Measurements from ENCODE around the gene GPR62. TPM values are rescaled to one million over a fixed set of nuclear protein-coding genes. Genes with fewer than 3 reads are reported as not detected.
"Not testable (repeated sequence)": the region's sequence is repeated elsewhere in the genome, so short reads cannot be mapped to it uniquely, and the experiment has no call there.

GPR62 gene
- total RNA-seq, 1 experiment from 2014 or later: not detected

- DNase-seq (ENCODE audit: low read depth): peak; percentile 80
Observed at GRCh38 chr3:51982352-51982837, 27.2 kb downstream of the GPR62 start.

DNA sequence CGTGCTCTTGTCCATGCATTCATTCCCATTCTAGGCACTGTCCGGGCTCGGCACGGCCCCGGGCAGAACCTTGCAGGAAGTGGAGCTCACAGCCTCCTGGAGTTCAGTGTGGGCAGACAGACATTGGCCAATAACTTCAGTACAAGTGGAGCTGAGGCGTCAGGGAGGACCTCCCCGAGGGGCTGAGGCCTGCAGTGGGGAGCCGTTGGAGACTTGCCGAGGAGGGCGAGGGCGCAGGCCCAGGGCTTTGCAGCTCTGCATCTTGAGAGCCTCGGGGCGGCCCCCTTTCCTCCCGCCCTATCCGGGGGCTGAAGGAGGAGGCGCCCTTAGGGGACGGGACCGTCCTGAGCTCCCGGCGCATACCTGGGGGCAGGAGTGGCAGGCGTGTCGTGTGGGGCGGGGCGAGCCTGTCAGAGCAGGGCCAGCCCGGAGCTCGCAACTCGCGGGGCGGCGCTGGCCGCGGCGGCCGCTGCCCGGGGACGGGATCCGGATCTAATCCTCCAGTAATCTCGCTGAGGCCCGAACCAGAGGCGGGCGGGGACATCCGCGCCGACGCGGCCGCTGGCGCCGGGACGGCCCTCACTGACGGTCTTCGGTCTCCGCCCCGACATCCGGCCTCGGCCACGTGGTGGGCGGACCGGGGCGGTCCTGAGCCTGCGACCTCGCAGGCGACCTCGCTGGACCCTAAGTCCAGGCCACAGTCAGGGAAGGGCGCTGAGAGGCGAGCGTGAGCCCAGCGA, 27.8 kb downstream of the GPR62 start, which contains the start of gene ACY1:
TSS of gene ACY1 (plus strand) at position 698 of the 740 bp plus-strand sequence. CDS start 530 bp downstream, outside the sequence.
- peak; percentile 93 for DNase-seq (ENCODE audit: low read depth)
- in situ Hi-C loops (cut with HindIII; ENCODE audit: low pct_unique_long_range_greater_than_20kb, low sequenced_read_pairs): no loop called here

More at GRCh38 chr3:51982352-51982837, 27.2 kb downstream of the GPR62 start:
- in situ Hi-C loops (cut with HindIII; ENCODE audit: low pct_unique_long_range_greater_than_20kb, low sequenced_read_pairs): no loop called here

- in situ Hi-C loops (cut with HindIII; ENCODE audit: low pct_unique_long_range_greater_than_20kb, low sequenced_read_pairs): no loop called here
- no peak for DNase-seq (ENCODE audit: low read depth)
Observed at GRCh38 chr3:51983578-51984268, 28.5 kb downstream of the GPR62 start.

- no peak for DNase-seq (ENCODE audit: low read depth)
- in situ Hi-C loops (cut with HindIII; ENCODE audit: low pct_unique_long_range_greater_than_20kb, low sequenced_read_pairs): no loop called here
Observed at GRCh38 chr3:51984269-51984647, 29.1 kb downstream of the GPR62 start.

GRCh38 chr3:51985063-51985462, 29.9 kb downstream of the GPR62 start:
- DNase-seq (ENCODE audit: low read depth): no peak
- in situ Hi-C loops (cut with HindIII; ENCODE audit: low pct_unique_long_range_greater_than_20kb, low sequenced_read_pairs): no loop called here

- DNase-seq (ENCODE audit: low read depth): no peak
- in situ Hi-C loops (cut with HindIII; ENCODE audit: low pct_unique_long_range_greater_than_20kb, low sequenced_read_pairs): no loop called here
Observed at GRCh38 chr3:51986010-51986947, 31.1 kb downstream of the GPR62 start.

DNA sequence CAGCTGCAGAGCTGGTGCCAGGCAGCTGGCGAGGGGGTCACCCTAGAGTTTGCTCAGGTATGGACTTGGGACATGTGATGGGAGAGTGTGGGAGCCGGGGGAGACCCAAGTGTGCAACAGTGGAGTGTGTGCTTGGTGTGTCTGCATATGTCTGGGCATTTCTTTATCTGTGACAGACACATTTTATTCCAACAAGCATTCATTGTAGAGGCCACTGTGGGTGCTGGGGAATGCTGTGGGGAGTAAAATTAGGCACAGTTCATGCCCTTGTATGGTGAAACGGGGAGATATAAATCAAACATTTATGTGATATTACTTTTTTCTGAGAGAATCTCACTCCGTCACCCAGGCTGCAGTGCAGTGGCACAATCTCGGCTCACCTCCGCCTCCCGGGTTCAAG, 32.4 kb downstream of the GPR62 start:
- DNase-seq (ENCODE audit: low read depth): no peak
- in situ Hi-C loops (cut with HindIII; ENCODE audit: low pct_unique_long_range_greater_than_20kb, low sequenced_read_pairs): no loop called here

GRCh38 chr3:51988286-51989146, 33.3 kb downstream of the GPR62 start:
- DNase-seq (ENCODE audit: low read depth): no peak
- in situ Hi-C loops (cut with HindIII; ENCODE audit: low pct_unique_long_range_greater_than_20kb, low sequenced_read_pairs): no loop called here

GRCh38 chr3:51990501-51990971, 35.4 kb downstream of the GPR62 start:
- DNase-seq (ENCODE audit: low read depth): not testable (repeated sequence)

GRCh38 chr3:51992017-51992682, 37.0 kb downstream of the GPR62 start:
- in situ Hi-C loops (cut with HindIII; ENCODE audit: low pct_unique_long_range_greater_than_20kb, low sequenced_read_pairs): no loop called here
- no peak for DNase-seq (ENCODE audit: low read depth)

More at GRCh38 chr3:51990501-51990971, 35.4 kb downstream of the GPR62 start:
- in situ Hi-C loops (cut with HindIII; ENCODE audit: low pct_unique_long_range_greater_than_20kb, low sequenced_read_pairs): not testable (repeated sequence)

- DNase-seq (ENCODE audit: low read depth); in situ Hi-C loops (cut with HindIII; ENCODE audit: low pct_unique_long_range_greater_than_20kb, low sequenced_read_pairs): not testable (repeated sequence)
Observed at GRCh38 chr3:51993657-51994056, 38.5 kb downstream of the GPR62 start.

DNA sequence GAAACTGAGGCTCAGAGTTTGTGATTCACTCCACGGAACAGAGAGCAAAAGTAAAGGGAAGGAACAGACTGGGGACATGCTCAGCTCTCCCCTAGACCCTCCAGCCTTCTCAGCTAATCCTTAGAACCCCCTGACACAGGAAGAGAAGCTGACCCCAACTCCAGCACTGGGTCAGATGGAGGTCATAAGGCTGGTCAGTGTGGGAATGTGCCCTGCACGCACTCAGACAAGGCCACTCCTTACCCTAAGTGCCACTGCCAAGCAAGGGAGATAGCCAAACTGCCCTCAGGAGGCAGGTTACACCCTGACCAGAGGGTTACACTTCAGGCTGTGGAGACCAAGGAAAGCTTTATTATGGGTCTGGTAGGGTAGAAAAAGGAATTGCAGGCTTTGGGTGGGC, 39.3 kb downstream of the GPR62 start:
- no peak for DNase-seq (ENCODE audit: low read depth)
- in situ Hi-C loops (cut with HindIII; ENCODE audit: low pct_unique_long_range_greater_than_20kb, low sequenced_read_pairs): no loop called here

GRCh38 chr3:51995346-51996163, 40.4 kb downstream of the GPR62 start, which contains the start of gene RPL29:
Gene RPL29 (minus strand): TSS chr3:51995895. CDS start chr3:51995461, 434 bp downstream.
- in situ Hi-C loops (cut with HindIII; ENCODE audit: low pct_unique_long_range_greater_than_20kb, low sequenced_read_pairs): no loop called here
- peak; percentile 85 for DNase-seq (ENCODE audit: low read depth)

- in situ Hi-C loops (cut with HindIII; ENCODE audit: low pct_unique_long_range_greater_than_20kb, low sequenced_read_pairs): no loop called here
Observed at GRCh38 chr3:51997172-51997571, 42.0 kb downstream of the GPR62 start.

DNA sequence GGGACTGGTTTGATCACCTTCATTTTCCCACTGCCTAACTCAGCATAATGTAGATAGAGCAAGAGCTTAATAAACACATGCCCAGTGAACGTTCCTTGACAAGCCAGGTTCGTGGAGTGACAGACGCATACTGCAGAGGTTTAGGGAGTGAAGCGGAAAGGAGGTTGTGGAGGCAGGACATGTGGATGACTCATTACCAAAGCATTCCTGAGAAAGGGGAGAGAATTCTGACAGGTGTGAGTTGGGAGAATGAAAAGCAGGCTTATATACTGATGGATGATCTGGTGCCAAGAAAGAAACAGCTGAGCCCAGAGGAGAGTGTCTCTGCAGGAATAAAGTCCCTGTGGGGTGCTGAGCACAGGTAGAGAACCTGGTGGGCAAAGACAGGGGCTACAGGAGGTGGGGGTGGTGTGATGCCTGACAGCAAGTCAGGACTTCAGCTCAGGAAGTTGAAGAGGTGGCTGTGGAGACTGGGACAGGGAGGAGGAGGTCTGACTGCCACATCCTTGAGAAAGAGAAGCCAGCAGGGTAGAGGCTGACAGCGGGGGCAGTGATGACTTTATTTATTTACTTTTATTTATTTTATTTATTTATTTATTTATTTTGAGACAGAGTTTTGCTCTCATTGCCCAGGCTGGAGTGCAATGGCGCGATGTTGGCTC, 42.9 kb downstream of the GPR62 start:
- in situ Hi-C loops (cut with HindIII; ENCODE audit: low pct_unique_long_range_greater_than_20kb, low sequenced_read_pairs): no loop called here
- peak; percentile 46 for DNase-seq (ENCODE audit: low read depth)

More at GRCh38 chr3:51997172-51997571, 42.0 kb downstream of the GPR62 start:
- no peak for DNase-seq (ENCODE audit: low read depth)

Data from Caki2 (cell line).